Thymus (tissue), 11 donors: ENCODE data around the gene HEBP1. TPM values are rescaled to one million over a fixed set of nuclear protein-coding genes. Genes with fewer than 3 reads are reported as not detected.
A peak's percentile ranks its signal among the peaks of the same experiment; 100 is the strongest.

Experiments
- DNase-seq, 9 donors: peaks; one replicate each; pipeline ENCODE4 v3.0.0-alpha.2; 2013; ENCODE audit warnings: low spot score in 9 of 9, low read depth in 6 of 9, missing footprints in 1 of 9
- H3K27ac ChIP-seq, 2 donors: one replicate each; pipeline ENCODE4 v1.5.1; 2013; ENCODE audit warnings: control low read depth in 1 of 2, low read depth in 1 of 2, low read length in 1 of 2, mild to moderate bottlenecking in 1 of 2, moderate library complexity in 1 of 2
- H3K27me3 ChIP-seq, 2 donors: one replicate each; pipeline ENCODE4 v1.5.1; 2013; ENCODE audit warnings: low read length in 1 of 2; ENCODE audit not compliant: control insufficient read depth in 2 of 2, insufficient read depth in 1 of 2
- H3K36me3 ChIP-seq, 2 donors: one replicate each; pipeline ENCODE4 v1.5.1; 2013; ENCODE audit warnings: low read length in 1 of 2, mild to moderate bottlenecking in 1 of 2, moderate library complexity in 1 of 2; ENCODE audit not compliant: control insufficient read depth in 2 of 2, insufficient read depth in 2 of 2
- H3K4me1 ChIP-seq, 2 donors: one replicate each; pipeline ENCODE4 v1.5.1; 2013; ENCODE audit warnings: low read length in 2 of 2; ENCODE audit not compliant: control insufficient read depth in 2 of 2, insufficient read depth in 2 of 2
- H3K4me3 ChIP-seq, 2 donors: one replicate each; pipeline ENCODE4 v1.5.1; 2013; ENCODE audit warnings: low read length in 2 of 2, control low read depth in 1 of 2, mild to moderate bottlenecking in 1 of 2
- H3K9me3 ChIP-seq, 2 donors: one replicate each; pipeline ENCODE4 v1.5.1; 2013; ENCODE audit warnings: low read length in 1 of 2, mild to moderate bottlenecking in 1 of 2; ENCODE audit not compliant: control insufficient read depth in 2 of 2, insufficient read depth in 1 of 2
- WGBS: extraction: QIAGEN DNeasy Blood & Tissue Kit; methylation state at CpG from one replicate; pipeline ENCODE4 v1.1.7; 2013; 5-methylcytosine and 5-hydroxymethylcytosine counted together
- polyA plus RNA-seq: library from polyadenylated mRNA; stranded (reverse); fragments of 200-250 nt; gene quantifications from one replicate; pipeline ENCODE4 v1.2.3, GENCODE V29; 2013
- total RNA-seq: library from RNA; stranded (reverse); fragments of 120-200 nt; gene quantifications from one replicate; pipeline ENCODE4 v1.2.4, GENCODE V29; 2013
- donor health status: healthy.

HEBP1 gene
- total and polyA plus RNA-seq, 2 donors = 3.9 to 42.3 TPM

- H3K27me3 ChIP-seq = no peaks in the 10 kb centered on the region
- H3K4me1 ChIP-seq = no peaks in the 10 kb centered on the region
- no peak for DNase-seq
- no peaks in the 10 kb centered on the region for H3K9me3 ChIP-seq
- no peaks in the 10 kb centered on the region for H3K36me3 ChIP-seq
- no peak overlapping the region for H3K27ac ChIP-seq
- no peak overlapping the region for H3K4me3 ChIP-seq
- WGBS = 98% methylated on average over 11 of the region's 11 CpGs
Observed at GRCh38 chr12:12936983-12937491, 63.0 kb downstream of the HEBP1 start.

- no peaks in the 10 kb centered on the region for H3K9me3 ChIP-seq
- no peak overlapping the region for H3K4me3 ChIP-seq
- no peaks in the 10 kb centered on the region for H3K27me3 ChIP-seq
- no peak overlapping the region for H3K27ac ChIP-seq
- no peaks in the 10 kb centered on the region for H3K36me3 ChIP-seq
- 95% methylated on average over 8 of the region's 8 CpGs for WGBS
- no peaks in the 10 kb centered on the region for H3K4me1 ChIP-seq
- no peak for DNase-seq
Observed at GRCh38 chr12:12934556-12934955, 65.5 kb downstream of the HEBP1 start.

GRCh38 chr12:12933742-12934141 lies 66.3 kb downstream of the HEBP1 start:
- Histone ChIP-seq H3K27me3 (no peaks in the 10 kb centered on the region), H3K27ac (no peak overlapping the region), H3K9me3 (no peaks in the 10 kb centered on the region), H3K4me1 (no peaks in the 10 kb centered on the region), H3K36me3 (no peaks in the 10 kb centered on the region), H3K4me3 (no peak overlapping the region)
- WGBS = 97% methylated on average over 4 of the region's 4 CpGs
- DNase-seq = no peak

GRCh38 chr12:12930633-12931219 lies 69.3 kb downstream of the HEBP1 start:
- Histone ChIP-seq H3K9me3 (no peaks in the 10 kb centered on the region), H3K27me3 (no peaks in the 10 kb centered on the region), H3K27ac (no peak overlapping the region), H3K4me3 (no peak overlapping the region), H3K4me1 (no peaks in the 10 kb centered on the region), H3K36me3 (no peaks in the 10 kb centered on the region)
- DNase-seq = no peak
- 93% methylated on average over 2 of the region's 2 CpGs for WGBS

- no peaks in the 10 kb centered on the region for H3K36me3 ChIP-seq
- DNase-seq = no peak
- no peaks in the 10 kb centered on the region for H3K9me3 ChIP-seq
- H3K4me1 ChIP-seq = no peaks in the 10 kb centered on the region
- no peaks in the 10 kb centered on the region for H3K27me3 ChIP-seq
- H3K4me3 ChIP-seq = no peak overlapping the region
- WGBS = 95% methylated on average over 6 of the region's 6 CpGs
- no peak overlapping the region for H3K27ac ChIP-seq
Observed at GRCh38 chr12:12929696-12930095, 70.4 kb downstream of the HEBP1 start.

GRCh38 chr12:12927211-12928079 lies 72.6 kb downstream of the HEBP1 start:
- Histone ChIP-seq H3K4me1 (no peaks in the 10 kb centered on the region), H3K27ac (no peak overlapping the region), H3K36me3 (no peaks in the 10 kb centered on the region), H3K27me3 (no peaks in the 10 kb centered on the region), H3K4me3 (peak overlapping the region in 1 of 2 donors; percentile 20), H3K9me3 (no peaks in the 10 kb centered on the region)
- 82% methylated on average over 27 of the region's 27 CpGs for WGBS
- peak in 7 of 9 donors; percentile 9 to 82 (median 27) for DNase-seq

- WGBS = 98% methylated on average over 18 of the region's 18 CpGs
- Histone ChIP-seq H3K27ac (no peak overlapping the region), H3K4me3 (no peak overlapping the region), H3K4me1 (no peaks in the 10 kb centered on the region), H3K9me3 (no peaks in the 10 kb centered on the region), H3K36me3 (no peaks in the 10 kb centered on the region), H3K27me3 (no peaks in the 10 kb centered on the region)
- DNase-seq = no peak
Observed at GRCh38 chr12:12926571-12927071, 73.4 kb downstream of the HEBP1 start.

- Histone ChIP-seq H3K27ac (no peak overlapping the region), H3K9me3 (no peaks in the 10 kb centered on the region), H3K27me3 (no peaks in the 10 kb centered on the region), H3K4me1 (no peaks in the 10 kb centered on the region), H3K36me3 (no peaks in the 10 kb centered on the region), H3K4me3 (no peak overlapping the region)
- 93% methylated on average over 1 of the region's 1 CpG for WGBS
- no peak for DNase-seq
Observed at GRCh38 chr12:12925388-12925787, 74.7 kb downstream of the HEBP1 start.
